ENCODE data around the gene XYLT2.
"Not testable (repeated sequence)": the region's sequence is repeated elsewhere in the genome, so short reads cannot be mapped to it uniquely, and the experiment has no call there.

The XYLT2 gene

GRCh38 chr17:50345432-50346312, at the start of gene XYLT2:
XYLT2 (plus strand) TSS chr17:50346126; CDS start chr17:50346141, 15 bp downstream.
- peak; percentile 81 for DNase-seq (ENCODE audit: low spot score)

- peak; percentile 69 for DNase-seq (ENCODE audit: low spot score)
Observed at GRCh38 chr17:50297407-50297865, 48.5 kb upstream of the XYLT2 start.

GRCh38 chr17:50298018-50298417, 47.9 kb upstream of the XYLT2 start:
- DNase-seq (ENCODE audit: low spot score) = no peak

- no peak for DNase-seq (ENCODE audit: low spot score)
Observed at GRCh38 chr17:50299776-50300175, 46.1 kb upstream of the XYLT2 start.

- DNase-seq (ENCODE audit: low spot score) = not testable (repeated sequence)
Observed at GRCh38 chr17:50300824-50301223, 45.1 kb upstream of the XYLT2 start.

GRCh38 chr17:50301891-50302584, 43.9 kb upstream of the XYLT2 start:
- no peak for DNase-seq (ENCODE audit: low spot score)

- DNase-seq (ENCODE audit: low spot score) = no peak
Observed at GRCh38 chr17:50303051-50303450, 42.9 kb upstream of the XYLT2 start.

- no peak for DNase-seq (ENCODE audit: low spot score)
Observed at GRCh38 chr17:50303596-50303995, 42.3 kb upstream of the XYLT2 start.

- no peak for DNase-seq (ENCODE audit: low spot score)
Observed at GRCh38 chr17:50304781-50305404, 41.0 kb upstream of the XYLT2 start.

GRCh38 chr17:50307654-50308053, 38.3 kb upstream of the XYLT2 start:
- no peak for DNase-seq (ENCODE audit: low spot score)

GRCh38 chr17:50308666-50309065, 37.3 kb upstream of the XYLT2 start:
- no peak for DNase-seq (ENCODE audit: low spot score)

GRCh38 chr17:50310455-50311111, 35.3 kb upstream of the XYLT2 start:
- no peak for DNase-seq (ENCODE audit: low spot score)

- no peak for DNase-seq (ENCODE audit: low spot score)
Observed at GRCh38 chr17:50311112-50311460, 34.8 kb upstream of the XYLT2 start.

- no peak for DNase-seq (ENCODE audit: low spot score)
Observed at GRCh38 chr17:50311483-50311882, 34.4 kb upstream of the XYLT2 start.

- DNase-seq (ENCODE audit: low spot score) = no peak
Observed at GRCh38 chr17:50312308-50312707, 33.6 kb upstream of the XYLT2 start.

GRCh38 chr17:50314456-50315011, 31.4 kb upstream of the XYLT2 start:
- no peak for DNase-seq (ENCODE audit: low spot score)

- DNase-seq (ENCODE audit: low spot score) = no peak
Observed at GRCh38 chr17:50316016-50316587, 29.8 kb upstream of the XYLT2 start.

- not testable (repeated sequence) for DNase-seq (ENCODE audit: low spot score)
Observed at GRCh38 chr17:50316660-50317059, 29.3 kb upstream of the XYLT2 start.

- no peak for DNase-seq (ENCODE audit: low spot score)
Observed at GRCh38 chr17:50317121-50317520, 28.8 kb upstream of the XYLT2 start.

GRCh38 chr17:50318501-50319285, 27.2 kb upstream of the XYLT2 start:
- DNase-seq (ENCODE audit: low spot score) = no peak

Data from cerebellar cortex (tissue), 1 donor.